ENCODE data around the gene NPR2.

NPR2 gene

DNA sequence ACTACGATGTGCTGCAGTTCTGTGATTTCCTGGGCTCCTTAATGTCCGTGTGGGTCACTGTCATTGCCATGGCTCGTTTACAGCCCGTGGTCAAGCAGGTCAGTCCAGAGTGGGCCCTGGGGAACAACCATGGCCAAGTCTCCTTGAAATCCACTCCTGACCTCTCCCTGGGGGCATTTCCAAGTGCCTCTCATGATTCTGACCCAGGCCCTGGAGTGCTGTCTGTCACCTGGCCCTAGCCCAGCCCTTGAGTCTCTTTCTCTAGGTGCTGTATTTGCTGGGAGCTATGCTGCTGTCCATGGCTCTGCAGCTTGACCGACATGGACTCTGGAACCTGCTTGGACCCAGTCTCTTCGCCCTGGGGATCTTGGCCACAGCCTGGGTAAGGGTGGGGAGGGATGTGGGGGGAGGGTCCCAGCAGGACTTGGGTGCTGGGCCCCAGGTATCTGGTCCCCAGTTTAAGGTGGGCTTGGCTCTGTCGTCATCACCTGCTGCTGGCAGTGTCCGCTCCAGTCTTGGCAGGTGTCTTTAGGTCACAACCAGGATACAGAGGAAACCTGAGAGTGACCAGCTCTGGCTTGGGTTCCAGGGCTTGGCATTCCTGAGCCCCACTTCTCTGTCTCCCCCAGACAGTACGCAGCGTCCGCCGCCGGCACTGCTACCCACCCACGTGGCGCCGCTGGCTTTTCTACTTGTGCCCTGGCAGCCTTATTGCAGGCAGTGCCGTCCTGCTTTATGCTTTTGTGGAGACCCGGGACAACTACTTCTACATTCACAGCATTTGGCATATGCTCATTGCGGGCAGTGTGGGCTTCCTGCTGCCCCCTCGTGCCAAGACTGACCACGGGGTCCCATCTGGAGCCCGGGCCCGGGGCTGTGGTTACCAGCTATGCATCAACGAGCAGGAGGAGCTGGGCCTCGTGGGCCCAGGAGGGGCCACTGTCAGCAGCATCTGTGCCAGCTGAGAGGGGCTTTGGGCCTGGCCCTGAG is 61.8 kb downstream of the NPR2 start:
- Histone ChIP-seq H3K4me1 (peaks cover 0 to 6% (median under 1%) of the 10 kb centered on the region in 4 donors), H3K9me3 (no peaks in the 10 kb centered on the region), H3K27me3 (no peaks in the 10 kb centered on the region), H3K4me3 (no peak overlapping the region), H3K36me3 (peaks cover 6 to 51% (median 17%) of the 10 kb centered on the region in 3 donors), H3K27ac (no peak overlapping the region)
- TF ChIP-seq, protein P1, sequence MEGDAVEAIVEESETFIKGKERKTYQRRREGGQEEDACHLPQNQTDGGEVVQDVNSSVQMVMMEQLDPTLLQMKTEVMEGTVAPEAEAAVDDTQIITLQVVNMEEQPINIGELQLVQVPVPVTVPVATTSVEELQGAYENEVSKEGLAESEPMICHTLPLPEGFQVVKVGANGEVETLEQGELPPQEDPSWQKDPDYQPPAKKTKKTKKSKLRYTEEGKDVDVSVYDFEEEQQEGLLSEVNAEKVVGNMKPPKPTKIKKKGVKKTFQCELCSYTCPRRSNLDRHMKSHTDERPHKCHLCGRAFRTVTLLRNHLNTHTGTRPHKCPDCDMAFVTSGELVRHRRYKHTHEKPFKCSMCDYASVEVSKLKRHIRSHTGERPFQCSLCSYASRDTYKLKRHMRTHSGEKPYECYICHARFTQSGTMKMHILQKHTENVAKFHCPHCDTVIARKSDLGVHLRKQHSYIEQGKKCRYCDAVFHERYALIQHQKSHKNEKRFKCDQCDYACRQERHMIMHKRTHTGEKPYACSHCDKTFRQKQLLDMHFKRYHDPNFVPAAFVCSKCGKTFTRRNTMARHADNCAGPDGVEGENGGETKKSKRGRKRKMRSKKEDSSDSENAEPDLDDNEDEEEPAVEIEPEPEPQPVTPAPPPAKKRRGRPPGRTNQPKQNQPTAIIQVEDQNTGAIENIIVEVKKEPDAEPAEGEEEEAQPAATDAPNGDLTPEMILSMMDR (IDR thresholded peaks at IDR 0.05) = no peak
- no peak for DNase-seq
- intact Hi-C loops (cut with DNase I; ENCODE audit: low total_unique reads) = no loop called here

GRCh38 chr9:35854091-35854762 is 62.8 kb downstream of the NPR2 start:
- no peak overlapping the region for H3K4me3 ChIP-seq
- no peak for DNase-seq
- TF ChIP-seq, protein P1 (IDR thresholded peaks at IDR 0.05) = no peak
- H3K9me3 ChIP-seq = no peaks in the 10 kb centered on the region
- no peaks in the 10 kb centered on the region for H3K27me3 ChIP-seq
- H3K4me1 ChIP-seq = no peaks in the 10 kb centered on the region
- intact Hi-C loops (cut with DNase I; ENCODE audit: low total_unique reads) = no loop called here
- no peak overlapping the region for H3K27ac ChIP-seq
- H3K36me3 ChIP-seq = peaks cover 6 to 42% (median 17%) of the 10 kb centered on the region in 3 donors

- Histone ChIP-seq H3K27ac (no peak overlapping the region), H3K9me3 (no peaks in the 10 kb centered on the region), H3K27me3 (no peaks in the 10 kb centered on the region), H3K36me3 (peaks cover 6 to 35% (median 17%) of the 10 kb centered on the region in 3 donors), H3K4me1 (no peaks in the 10 kb centered on the region), H3K4me3 (no peak overlapping the region)
- TF ChIP-seq, protein P1 (IDR thresholded peaks at IDR 0.05) = no peak
- no peak for DNase-seq
- intact Hi-C loops (cut with DNase I; ENCODE audit: low total_unique reads) = no loop called here
Measured at GRCh38 chr9:35856206-35856605, 64.8 kb downstream of the NPR2 start.

GRCh38 chr9:35856882-35857281 is 65.5 kb downstream of the NPR2 start:
- Histone ChIP-seq H3K27me3 (peaks cover 0 to 1% of the 10 kb centered on the region in 2 donors), H3K9me3 (no peaks in the 10 kb centered on the region), H3K4me1 (no peaks in the 10 kb centered on the region), H3K4me3 (no peak overlapping the region), H3K36me3 (peaks cover 6 to 34% (median 17%) of the 10 kb centered on the region in 3 donors), H3K27ac (no peak overlapping the region)
- DNase-seq = no peak
- intact Hi-C loops (cut with DNase I; ENCODE audit: low total_unique reads) = no loop called here
- TF ChIP-seq, protein P1 (IDR thresholded peaks at IDR 0.05) = no peak

GRCh38 chr9:35858458-35858857 is 67.1 kb downstream of the NPR2 start:
- Histone ChIP-seq H3K27ac (no peak overlapping the region), H3K4me1 (no peaks in the 10 kb centered on the region), H3K9me3 (no peaks in the 10 kb centered on the region), H3K36me3 (peaks cover 0 to 19% (median 10%) of the 10 kb centered on the region in 3 donors), H3K4me3 (no peak overlapping the region), H3K27me3 (peaks cover 0 to 3% of the 10 kb centered on the region in 2 donors)
- DNase-seq = no peak
- TF ChIP-seq, protein P1 (IDR thresholded peaks at IDR 0.05) = no peak
- intact Hi-C loops (cut with DNase I; ENCODE audit: low total_unique reads) = no loop called here
